HG03097 (cell line): ENCODE data around the gene SAMD10.
A peak's percentile ranks its signal among the peaks of the same experiment; 100 is the strongest.
"Not testable (repeated sequence)": the region's sequence is repeated elsewhere in the genome, so short reads cannot be mapped to it uniquely, and the experiment has no call there.

Experiments used
- ATAC-seq: cut with Tn5 transposase; IDR thresholded peaks from one replicate; pipeline ENCODE4 v1.9.1; 2021; ENCODE audit not compliant: unreplicated experiment, low FRiP score

The SAMD10 gene

DNA sequence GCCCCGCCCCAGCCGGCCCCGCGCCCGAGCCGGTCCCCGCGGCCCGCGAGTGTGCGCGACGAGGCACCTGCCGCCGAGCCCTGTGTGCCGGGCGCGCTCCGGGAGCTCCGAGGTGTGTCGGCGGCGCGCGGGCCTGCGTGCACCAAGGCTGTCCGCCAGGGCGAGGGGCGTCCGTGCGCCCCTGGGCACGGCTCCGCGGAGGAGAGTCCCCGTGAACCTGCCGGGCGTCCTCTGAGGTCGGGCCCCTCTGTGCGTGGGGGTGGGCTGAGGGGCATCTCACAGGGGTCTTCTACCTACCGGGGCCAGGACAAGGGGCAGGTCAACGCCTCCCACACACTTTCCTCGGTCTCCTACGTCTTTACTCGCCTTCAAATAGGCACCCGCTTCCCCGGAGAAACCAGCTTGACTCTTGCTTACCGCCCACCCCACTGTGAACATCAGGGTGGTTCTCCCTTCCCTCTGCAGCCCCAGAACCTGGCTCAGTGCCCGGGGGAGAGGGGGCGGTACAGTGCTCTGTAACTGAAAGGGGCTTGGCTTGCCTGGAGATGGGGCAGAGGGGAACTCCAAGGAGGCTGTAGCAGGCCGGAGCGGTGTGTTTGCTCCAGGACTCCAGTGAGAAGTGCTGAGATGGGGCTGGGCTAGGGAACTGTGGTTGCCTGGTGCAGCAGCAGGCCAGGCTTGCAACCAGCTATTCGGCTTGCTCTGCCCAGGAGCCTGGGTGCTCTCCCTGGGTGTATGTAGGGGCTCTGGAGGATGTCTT is at the start of gene SAMD10:
SAMD10 (minus strand) TSS at position 86 of the 760 bp plus-strand sequence. CDS start 175 bp downstream, outside the sequence.
- ATAC-seq, result peak; percentile 21

DNA sequence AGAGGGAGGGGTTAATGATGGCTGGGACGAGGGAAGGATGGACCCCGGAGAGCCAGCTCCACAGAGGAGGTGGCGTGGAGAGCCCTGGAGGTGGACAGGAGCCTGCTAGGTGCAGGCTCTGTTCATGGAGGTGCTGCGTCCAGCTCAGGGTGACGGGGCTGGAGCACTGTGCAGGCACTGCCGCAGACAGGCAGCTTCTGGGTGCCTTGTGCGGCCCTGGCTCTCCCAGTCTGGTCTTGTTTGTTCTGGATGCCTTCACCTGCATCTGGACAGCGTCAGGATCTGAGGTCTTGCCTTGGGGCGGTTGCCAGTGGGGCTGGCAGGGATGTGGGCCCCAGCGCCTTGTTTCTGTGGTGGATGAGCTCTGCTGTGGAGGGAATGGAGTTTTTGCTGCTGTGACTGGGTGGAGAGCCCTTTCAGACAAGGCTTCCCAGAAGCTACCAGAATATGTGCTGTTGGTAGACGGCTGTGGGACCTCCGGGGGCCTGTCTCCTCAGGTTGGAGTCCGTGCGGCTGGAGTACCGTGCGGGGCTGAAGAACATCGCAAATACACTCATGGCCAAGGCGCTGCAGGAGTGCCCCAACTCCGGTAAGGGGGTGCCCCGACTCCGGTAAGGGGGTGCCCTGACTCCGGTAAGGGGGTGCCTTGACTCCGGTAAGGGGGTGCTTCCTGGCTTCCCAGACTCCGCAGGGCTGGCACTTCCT is 48.7 kb upstream of the SAMD10 start:
- no peak for ATAC-seq

DNA sequence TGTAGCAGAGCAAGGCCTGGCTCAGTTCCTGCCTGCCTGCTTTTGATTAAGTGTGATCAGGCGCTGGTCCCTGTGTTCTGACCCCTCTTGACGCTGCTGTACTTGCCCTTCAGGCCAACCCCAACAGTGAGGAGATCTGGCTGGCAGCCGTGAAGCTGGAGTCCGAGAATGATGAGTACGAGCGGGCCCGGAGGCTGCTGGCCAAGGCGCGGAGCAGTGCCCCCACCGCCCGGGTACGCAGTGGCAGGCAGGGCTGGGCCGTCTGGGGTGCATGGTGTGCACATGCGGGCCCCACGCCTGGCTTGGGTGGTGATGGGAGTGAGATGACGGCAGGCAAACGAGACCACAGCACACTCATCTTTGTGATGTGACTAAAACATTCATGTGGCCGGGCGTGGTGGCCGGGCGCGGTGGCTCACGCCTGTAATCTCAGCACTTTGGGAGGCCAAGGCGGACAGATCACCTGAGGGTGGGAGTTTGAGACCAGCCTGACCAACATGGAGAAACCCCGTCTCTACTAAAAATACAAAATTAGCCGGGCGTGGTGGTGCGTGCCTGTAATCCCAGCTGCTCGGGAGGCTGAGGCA is 46.5 kb upstream of the SAMD10 start:
- ATAC-seq, result no peak

DNA sequence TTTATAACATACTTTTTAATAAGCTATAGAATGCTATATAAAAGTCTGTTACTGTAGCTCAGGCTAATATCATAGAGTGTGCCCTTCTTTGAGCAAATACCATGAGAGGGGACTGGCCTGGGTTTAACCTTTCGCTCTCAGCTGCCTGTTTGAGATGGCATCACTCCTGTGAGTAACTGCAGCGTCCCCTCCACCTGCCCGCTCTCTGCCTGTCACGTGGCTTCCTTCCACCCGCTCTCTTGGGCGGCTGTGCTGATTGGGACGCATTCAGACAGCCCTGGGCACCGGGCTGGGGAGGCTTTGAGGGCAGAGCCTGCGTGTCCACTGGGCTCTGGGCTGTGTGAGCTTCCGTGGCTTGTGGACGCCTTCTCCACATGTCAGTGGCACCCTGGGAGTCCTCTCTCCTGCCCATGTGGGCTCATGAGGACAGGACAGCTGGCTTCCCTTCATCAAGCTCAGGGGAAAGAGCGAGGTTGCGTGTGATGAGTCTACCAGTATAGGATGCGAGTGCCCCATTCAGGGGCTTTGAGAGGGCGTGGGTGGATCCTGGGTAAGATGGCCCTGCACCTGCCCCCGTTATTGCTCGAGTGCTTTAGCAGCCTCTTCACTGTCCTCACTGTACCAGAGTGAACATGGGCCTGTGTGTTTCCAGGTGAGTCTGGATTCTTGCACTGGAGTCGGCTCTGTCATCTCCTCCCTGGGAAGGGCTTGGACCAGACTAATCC is 45.8 kb upstream of the SAMD10 start:
- no peak for ATAC-seq

DNA sequence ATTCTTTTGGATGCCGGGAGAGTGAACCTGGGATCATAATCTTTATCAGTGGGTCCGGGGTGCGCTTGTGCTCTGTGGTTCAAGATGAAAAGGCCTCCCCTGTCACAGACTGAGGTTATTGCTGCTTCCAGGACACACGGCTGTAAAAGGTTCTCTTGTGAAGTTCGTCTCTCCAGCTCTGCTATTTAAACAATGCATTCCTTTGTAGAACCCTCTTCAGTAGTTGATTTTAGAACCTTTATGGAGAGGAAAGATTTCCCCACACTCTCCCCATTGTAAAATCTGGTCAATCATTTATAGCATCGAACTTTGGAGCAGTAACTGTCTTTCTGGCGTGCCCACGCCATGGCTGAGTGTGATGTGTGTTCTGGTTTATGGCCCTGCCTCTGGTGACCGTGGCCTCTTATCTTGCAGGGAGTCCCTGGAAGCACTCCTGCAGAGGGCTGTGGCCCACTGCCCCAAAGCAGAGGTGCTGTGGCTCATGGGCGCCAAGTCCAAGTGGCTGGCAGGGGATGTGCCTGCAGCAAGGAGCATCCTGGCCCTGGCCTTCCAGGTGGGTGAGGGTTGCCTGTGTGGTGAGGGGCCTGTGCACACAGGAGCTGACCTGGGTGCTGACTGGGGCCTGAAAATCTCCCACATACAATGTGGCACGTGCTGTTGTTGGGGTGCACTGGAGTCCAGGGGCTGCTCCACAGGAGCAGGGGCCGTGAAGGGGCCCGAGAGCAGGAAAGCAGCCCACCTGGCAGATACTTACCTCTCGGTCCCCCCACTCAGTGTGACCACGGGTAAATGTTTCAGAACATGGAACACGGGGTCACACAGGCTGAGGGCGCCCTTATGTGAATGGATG is 44.9 kb upstream of the SAMD10 start:
- ATAC-seq, result no peak

DNA sequence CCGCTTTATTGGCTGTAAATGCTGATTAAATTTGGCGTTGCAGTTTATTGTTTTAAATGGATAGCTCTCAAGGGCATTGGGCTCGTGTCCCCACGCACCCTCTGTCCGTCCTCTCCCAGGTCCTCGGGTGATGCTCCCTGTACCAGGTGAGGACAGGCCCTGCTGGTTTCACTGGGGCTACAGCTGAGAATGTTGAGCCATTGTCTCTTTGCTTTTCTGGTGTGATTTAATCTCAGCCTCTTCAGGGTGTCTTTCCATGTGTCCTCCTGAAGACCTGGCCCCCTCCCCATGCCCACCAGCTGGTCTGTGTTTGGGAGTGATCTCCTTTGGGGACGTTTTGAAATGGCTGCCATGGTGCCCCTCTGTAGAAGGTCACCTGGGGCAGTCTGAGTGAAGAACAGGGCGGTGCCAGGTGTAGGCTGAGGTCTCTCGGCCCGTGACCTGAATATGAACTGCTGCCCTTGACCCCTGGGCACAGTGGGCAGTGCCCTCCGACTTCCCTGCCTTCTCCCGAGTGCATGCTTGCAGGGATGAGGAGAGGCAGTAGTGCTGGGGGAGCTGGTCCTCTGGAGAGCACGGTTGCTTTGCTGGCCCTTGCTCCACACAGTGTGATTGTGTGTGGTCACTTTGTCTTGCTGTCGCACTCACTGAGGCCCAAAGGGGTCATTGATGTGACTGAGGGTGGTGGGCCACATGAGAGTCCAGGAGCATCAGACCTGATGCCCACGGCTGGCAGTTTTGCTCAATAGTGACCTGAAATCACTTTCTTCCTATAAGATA is 44.1 kb upstream of the SAMD10 start:
- ATAC-seq, result no peak

DNA sequence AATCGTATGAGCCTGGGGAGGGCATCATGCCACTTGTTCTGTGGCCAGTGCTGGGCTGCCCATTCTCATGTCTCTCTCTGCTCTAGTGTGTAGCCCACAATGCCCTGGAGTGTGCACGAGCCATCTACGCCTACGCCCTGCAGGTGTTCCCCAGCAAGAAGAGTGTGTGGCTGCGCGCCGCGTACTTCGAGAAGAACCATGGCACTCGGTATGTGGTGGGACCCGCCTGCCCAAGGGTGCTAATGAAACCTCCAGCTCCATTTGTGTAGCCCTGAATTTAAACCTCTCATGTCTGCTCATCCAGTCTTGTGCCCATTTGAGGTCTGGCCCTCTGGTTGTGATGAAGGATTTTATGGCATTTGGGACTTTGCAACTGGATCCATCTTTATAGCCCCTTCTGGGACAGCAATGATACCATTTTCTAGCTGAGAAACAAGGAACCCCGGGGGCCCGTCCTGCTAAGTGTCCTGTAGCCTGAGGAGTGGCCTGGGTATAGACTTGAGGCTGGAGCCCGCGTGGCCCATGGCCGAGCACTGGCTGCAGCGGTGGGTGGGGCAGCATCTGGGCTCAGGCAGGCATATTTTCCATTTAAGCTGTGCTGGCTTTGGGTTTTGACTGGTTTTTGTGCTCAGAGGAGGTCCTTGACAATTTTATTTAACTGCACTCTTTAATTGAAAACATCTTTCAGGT is 43.4 kb upstream of the SAMD10 start:
- no peak for ATAC-seq

DNA sequence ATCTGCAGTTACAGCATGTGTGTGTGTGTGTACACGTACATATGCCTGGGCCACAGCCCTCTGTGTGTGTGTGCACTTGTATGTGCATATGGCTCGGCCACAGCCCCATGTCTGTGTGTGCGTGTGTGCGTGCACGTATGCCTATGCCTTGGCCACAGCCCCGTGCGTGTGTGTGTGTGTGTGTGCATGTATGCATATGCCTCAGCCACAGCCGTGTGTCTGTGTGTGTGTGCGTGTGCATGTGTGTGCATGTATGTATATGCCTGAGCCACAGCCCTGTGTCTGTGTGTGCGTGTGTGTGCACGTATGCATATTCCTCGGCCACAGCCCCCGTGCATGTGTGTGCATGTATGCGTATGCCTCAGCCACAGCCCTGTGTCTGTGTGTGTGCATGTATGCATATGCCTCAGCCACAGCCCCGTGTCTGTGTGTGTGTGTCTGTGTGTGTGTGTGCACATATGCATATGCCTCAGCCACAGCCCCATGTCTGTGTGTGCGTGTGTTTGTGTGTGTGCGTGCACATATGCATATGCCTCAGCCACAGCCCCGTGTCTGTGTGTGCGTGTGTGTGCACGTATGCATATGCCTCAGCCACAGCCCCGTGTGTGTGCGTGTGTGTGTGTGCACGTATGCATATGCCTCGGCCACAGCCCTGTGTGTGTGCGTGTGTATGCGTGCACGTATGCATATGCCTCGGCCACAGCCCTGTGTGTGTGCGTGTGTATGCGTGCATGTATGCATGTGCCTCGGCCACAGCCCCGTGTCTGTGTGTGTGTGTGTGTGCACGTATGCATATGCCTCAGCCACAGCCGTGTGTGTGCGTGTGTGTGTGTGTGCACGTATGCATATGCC is 41.9 kb upstream of the SAMD10 start:
- no peak for ATAC-seq

DNA sequence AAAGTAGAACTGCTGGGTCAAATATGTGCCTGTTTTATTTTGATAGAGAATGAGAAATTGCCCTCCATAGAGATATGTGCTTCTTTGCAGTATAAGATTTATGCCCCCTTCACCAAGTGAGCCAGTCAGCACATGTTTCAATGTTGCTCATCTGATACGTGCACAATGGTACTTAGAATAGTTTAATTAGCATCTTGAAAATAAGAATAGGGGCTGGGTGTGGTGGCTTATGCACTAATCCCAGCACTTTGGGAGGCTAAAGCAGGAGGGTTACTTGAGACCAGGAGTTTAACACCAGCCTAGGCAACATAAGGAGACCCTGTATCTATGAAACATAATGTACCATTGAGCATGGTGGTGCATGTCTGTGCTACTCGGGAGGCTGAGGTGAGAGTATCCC is 36.2 kb upstream of the SAMD10 start:
- no peak for ATAC-seq

DNA sequence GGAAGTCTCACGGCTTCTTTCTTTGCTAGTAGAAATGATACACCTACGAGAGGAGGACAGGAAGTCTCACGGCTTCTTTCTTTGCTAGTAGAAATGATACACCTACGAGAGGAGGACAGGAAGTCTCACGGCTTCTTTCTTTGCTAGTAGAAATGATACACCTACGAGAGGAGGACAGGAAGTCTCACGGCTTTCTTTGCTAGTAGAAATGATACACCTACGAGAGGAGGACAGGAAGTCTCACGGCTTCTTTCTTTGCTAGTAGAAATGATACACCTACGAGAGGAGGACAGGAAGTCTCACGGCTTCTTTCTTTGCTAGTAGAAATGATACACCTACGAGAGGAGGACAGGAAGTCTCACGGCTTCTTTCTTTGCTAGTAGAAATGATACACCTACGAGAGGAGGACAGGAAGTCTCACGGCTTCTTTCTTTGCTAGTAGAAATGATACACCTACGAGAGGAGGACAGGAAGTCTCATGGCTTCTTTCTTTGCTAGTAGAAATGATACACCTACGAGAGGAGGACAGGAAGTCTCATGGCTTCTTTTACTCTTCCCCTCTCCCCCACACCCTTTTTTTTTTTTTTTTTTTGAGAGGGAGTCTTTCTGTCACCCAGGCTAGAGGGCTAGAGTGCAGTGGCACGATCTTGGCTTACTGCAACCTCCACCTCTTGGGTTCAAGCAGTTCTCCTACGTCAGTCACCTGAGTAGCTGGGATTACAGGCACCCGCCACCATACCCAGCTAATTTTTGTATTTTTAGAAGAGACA is 33.1 kb upstream of the SAMD10 start:
- ATAC-seq, result not testable (repeated sequence)

DNA sequence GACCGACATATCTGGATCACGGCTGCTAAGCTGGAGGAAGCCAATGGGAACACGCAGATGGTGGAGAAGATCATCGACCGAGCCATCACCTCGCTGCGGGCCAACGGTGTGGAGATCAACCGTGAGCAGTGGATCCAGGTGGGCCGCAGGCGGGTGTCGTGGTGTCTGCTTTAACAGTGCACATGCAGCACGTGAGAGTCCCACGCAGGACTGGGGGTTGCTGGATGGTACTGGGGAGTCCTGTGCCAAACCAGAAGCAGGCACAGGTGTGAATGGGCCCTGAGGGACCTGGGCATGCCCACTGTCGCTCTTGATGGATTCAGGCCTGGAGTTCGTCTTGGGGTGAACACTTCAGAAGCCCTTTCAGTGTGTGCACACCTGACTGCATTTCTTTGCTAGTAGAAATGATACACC is 31.9 kb upstream of the SAMD10 start:
- peak; percentile 38 for ATAC-seq

DNA sequence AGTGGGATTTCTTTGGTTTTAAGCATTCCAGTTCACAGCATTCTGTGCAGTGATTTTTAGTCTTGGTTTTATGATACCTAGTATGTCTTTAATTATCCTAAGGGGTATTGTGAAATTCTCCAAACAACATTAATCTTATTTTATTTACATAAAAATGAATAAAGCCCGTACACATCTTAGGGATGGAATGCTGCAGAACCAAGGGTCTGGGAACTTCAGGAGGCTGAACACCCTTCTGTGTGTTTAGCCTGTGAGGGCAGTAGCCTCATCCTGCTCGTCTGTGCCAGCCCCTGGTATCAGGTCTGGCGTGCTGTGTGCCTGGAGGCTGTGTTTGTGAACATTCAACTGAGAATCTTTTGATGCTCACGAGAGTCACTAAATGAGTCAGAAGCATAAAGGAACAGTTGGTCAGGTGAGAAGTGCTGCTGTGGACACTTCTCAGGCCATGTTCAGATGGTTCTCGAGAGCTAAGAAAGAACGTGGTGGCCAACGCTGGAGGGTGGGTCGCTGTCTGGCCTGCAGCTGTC is 31.3 kb upstream of the SAMD10 start:
- ATAC-seq, result peak; percentile 52

DNA sequence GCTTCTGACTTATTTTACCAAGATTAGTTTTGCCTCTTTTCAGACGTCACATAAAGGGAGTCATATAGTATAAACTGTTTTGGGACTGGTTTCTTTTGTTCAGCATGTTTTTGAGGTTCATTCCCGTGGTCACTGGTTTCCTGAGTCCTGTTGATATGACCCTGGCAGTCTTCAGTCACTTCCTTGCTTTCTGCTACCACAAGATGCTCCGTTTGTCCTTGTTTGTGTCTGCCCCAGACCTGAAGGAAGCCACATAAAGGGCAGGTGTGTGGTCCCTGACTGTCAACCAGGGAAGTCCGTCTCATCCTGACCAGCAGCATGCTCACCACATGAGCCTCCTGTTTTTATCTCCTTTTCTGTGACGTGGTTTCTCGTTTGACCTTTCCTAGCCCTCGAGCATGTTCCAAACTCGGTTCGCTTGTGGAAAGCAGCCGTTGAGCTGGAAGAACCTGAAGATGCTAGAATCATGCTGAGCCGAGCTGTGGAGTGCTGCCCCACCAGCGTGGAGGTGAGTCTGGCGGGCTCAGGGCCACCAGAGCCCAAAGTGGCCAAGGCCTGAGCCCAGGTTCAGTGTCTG is 30.5 kb upstream of the SAMD10 start:
- ATAC-seq, result no peak

DNA sequence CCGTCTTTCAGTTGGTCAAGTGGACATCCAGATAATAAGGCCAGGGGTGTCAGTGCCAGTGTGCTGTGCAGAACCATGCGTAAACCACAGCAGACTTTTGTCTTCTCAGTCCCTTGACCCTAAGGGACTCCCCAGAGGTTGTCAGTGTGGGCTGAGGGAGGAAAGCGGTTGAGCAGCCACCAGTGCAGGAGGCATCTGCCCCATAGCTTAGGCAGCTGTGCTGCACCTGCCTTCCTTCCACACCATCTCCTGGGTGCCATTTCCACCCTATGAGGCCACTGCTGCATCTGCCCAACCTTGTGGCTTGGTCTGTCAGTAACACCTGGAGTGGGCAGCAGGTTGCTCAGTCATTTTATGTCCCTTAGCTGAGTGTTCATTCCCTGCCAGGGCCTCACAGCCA is 27.5 kb upstream of the SAMD10 start:
- ATAC-seq, result no peak

DNA sequence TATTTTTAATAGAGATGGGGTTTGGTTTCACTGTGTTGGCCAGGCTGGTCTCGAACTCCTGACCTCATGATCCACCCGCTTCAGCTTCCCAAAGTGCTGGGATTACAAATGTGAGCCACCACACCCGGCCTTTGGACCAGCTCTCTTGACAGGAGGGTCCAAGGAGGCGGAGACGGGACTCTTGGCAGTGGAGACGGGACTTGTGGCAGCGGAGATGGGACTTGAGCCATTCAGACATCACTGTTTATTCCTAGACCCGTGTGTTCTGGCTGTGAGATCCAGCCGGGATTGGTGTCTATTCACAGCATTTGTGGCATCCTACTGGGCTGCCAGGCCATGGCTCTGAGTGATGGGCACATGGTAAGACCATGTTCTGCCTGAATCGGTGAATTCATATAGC is 27.0 kb upstream of the SAMD10 start:
- ATAC-seq, result no peak

DNA sequence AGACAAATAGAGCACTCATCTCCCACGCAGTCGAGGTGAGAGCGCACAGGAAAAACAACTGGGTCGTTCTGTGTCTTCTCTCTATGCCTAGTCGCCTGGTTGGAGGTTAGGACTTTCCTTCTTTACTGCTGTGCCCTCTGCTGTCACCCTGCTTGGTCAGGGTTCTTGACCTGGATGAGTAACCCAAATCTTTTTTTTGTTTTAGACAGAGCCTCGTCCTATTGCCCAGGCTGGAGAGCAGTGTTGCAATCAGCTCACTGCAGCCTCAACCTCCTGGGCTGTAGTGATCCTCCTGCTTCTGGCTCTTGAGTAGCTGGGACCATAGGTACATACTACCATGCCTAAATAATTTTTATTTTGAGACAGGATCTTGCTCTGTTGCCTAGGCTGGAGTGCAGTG is 26.0 kb upstream of the SAMD10 start:
- ATAC-seq, result no peak
